Left ventricle myocardium inferior (tissue), 1 donor: Measurements from ENCODE around the gene OASL. TPM values are rescaled to one million over a fixed set of nuclear protein-coding genes. Genes with fewer than 3 reads are reported as not detected.

Experiments used
- DNase-seq: peaks from one replicate; pipeline ENCODE4 v3.0.0-alpha.2; 2020
- H3K27ac ChIP-seq: fragments of 200-600 bp; replicated peaks from 2 replicates; pipeline ENCODE4 v1.8.0; 2021
- H3K27me3 ChIP-seq: fragments of 200-600 bp; 2 replicates; pipeline ENCODE4 v1.8.0; 2021; ENCODE audit warnings: low read depth
- H3K36me3 ChIP-seq: fragments of 200-600 bp; 2 replicates; pipeline ENCODE4 v1.8.0; 2021
- H3K4me1 ChIP-seq: fragments of 200-600 bp; 2 replicates; pipeline ENCODE4 v1.8.0; 2021
- H3K4me3 ChIP-seq: fragments of 200-600 bp; 2 replicates; pipeline ENCODE4 v1.8.0; 2021; ENCODE audit warnings: mild to moderate bottlenecking, moderate library complexity
- H3K9me3 ChIP-seq: fragments of 200-600 bp; replicated peaks from 2 replicates; pipeline ENCODE4 v1.8.0; 2021
- CTCF ChIP-seq: fragments of 200-600 bp; IDR thresholded peaks from 2 replicates; pipeline ENCODE4 v1.8.0; 2021; ENCODE audit warnings: antibody characterized with exemption, mild to moderate bottlenecking, borderline replicate concordance
- intact Hi-C: fragments of 100-400 bp; cut with micrococcal nuclease; formaldehyde crosslinking; loops from one replicate; pipeline ENCODE4 v1.11.0; 2022
- total RNA-seq: library from RNA; stranded (reverse); fragmentation: NEBNext Ultra II Directional; extraction: Animal tissue kit (Norgen Biotek cat#: 25700); gene quantifications from one replicate; pipeline ENCODE4 v1.2.1, GENCODE V29; 2021
- donor health status: DM: no; HTN: yes; CAD: no; lungs with severe emphysema.

The OASL gene
- total RNA-seq, 1 donor from 2014 or later, result 0.25 TPM

GRCh38 chr12:120989687-120990086 is 49.4 kb downstream of the OASL start:
- intact Hi-C loops, result no loop called here

GRCh38 chr12:120988658-120989057 is 50.4 kb downstream of the OASL start:
- no peaks in the 10 kb centered on the region for H3K36me3 ChIP-seq
- H3K27me3 ChIP-seq, result no peaks in the 10 kb centered on the region
- no peak overlapping the region for H3K27ac ChIP-seq
- intact Hi-C loops, result no loop called here
- TF ChIP-seq CTCF, result no peak
- DNase-seq, result no peak
- H3K9me3 ChIP-seq, result no peaks in the 10 kb centered on the region
- no peaks in the 10 kb centered on the region for H3K4me1 ChIP-seq
- no peak overlapping the region for H3K4me3 ChIP-seq

More at GRCh38 chr12:120989687-120990086, 49.4 kb downstream of the OASL start:
- no peak for TF ChIP-seq CTCF
- Histone ChIP-seq H3K9me3 (no peaks in the 10 kb centered on the region), H3K4me1 (no peaks in the 10 kb centered on the region), H3K27ac (no peak overlapping the region), H3K4me3 (no peak overlapping the region), H3K27me3 (no peaks in the 10 kb centered on the region), H3K36me3 (no peaks in the 10 kb centered on the region)
- DNase-seq, result no peak

GRCh38 chr12:120988234-120988633 is 50.8 kb downstream of the OASL start:
- no peak overlapping the region for H3K27ac ChIP-seq
- no peaks in the 10 kb centered on the region for H3K4me1 ChIP-seq
- no peak overlapping the region for H3K4me3 ChIP-seq
- H3K27me3 ChIP-seq, result no peaks in the 10 kb centered on the region
- no peak for TF ChIP-seq CTCF
- no peaks in the 10 kb centered on the region for H3K9me3 ChIP-seq
- no peaks in the 10 kb centered on the region for H3K36me3 ChIP-seq
- intact Hi-C loops, result no loop called here
- DNase-seq, result no peak

GRCh38 chr12:120984351-120984898 is 54.6 kb downstream of the OASL start:
- intact Hi-C loops, result no loop called here
- Histone ChIP-seq H3K9me3 (no peaks in the 10 kb centered on the region), H3K36me3 (no peaks in the 10 kb centered on the region), H3K4me1 (no peaks in the 10 kb centered on the region), H3K27me3 (peaks cover 20% of the 10 kb centered on the region), H3K27ac (no peak overlapping the region), H3K4me3 (no peak overlapping the region)
- TF ChIP-seq CTCF, result no peak
- DNase-seq, result no peak

- intact Hi-C loops, result no loop called here
- Histone ChIP-seq H3K4me3 (no peak overlapping the region), H3K9me3 (no peaks in the 10 kb centered on the region), H3K27me3 (peaks cover 20% of the 10 kb centered on the region), H3K27ac (no peak overlapping the region), H3K36me3 (no peaks in the 10 kb centered on the region), H3K4me1 (no peaks in the 10 kb centered on the region)
- no peak for TF ChIP-seq CTCF
- DNase-seq, result no peak
These were observed 55.3 kb downstream of the OASL start for GRCh38 chr12:120983759-120984158.
